ENCODE data around the gene NPHP4.

DNA sequence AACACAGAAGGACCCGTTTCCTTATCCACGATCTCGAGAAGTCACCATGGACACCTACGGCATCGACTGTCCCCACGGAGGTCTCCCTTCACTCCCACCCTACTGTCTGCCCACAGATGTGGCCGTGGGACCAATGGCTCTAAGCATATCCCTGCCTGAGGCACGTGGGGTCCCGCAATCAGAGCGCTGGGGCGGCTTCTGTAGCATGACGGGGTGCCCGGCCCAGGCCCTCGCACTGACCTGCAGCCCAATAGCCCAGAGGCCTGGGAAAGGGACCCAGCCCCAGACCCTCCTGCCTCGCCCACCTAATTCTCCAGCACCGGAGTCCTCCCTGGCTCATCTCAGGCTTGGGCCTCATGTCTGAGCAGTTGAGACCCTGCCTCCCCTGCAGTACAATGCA is 132.5 kb downstream of the NPHP4 start:
- TF ChIP-seq EZH2 (IDR thresholded peaks at IDR 0.05) (no peak), POLR2AphosphoS5 (IDR thresholded peaks at IDR 0.05; ENCODE audit: borderline replicate concordance, low read depth, low read length) (no peak), FOXP2 (optimal IDR thresholded peaks at IDR 0.05; ENCODE audit: control extremely low read depth, extremely low read length, insufficient read depth) (no peak)

All from SK-N-MC (cell line).